ENCODE results near the gene GAS2.

DNA sequence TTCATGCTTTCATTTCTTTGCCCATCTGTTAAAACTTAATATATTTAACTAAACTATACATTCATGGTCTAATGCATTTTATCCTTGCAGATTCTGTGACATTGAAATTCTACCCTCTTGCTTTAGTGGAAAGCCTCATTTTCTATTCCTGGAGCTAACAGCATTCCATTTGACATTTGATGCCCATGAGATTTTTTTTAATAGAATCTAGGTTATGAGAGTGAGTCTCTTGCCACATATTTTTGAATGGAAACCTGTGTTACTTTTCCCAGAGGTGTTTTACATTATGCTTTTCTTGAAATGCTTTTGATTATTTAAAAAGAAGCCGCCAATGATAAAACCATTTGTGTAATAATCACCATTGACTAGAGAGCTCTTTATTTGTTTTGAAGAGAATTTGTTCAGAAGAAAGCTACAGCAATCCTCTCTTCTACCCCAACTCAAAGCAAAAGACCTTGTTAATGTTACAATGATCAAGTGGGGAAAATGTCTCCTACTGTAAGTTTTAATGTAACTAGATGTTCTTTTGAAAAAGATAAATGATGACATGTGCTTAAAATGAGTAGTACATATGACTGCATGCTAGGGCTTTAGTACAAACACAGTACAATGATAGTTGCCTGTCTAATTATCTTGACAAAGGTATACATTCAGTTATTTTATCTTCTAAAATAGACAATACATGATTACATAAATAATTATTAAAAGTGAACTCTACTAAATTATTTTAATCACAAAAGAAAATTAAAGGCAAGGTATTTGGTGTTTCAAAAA is 67.3 kb downstream of the GAS2 start:
- TF ChIP-seq, protein P1, sequence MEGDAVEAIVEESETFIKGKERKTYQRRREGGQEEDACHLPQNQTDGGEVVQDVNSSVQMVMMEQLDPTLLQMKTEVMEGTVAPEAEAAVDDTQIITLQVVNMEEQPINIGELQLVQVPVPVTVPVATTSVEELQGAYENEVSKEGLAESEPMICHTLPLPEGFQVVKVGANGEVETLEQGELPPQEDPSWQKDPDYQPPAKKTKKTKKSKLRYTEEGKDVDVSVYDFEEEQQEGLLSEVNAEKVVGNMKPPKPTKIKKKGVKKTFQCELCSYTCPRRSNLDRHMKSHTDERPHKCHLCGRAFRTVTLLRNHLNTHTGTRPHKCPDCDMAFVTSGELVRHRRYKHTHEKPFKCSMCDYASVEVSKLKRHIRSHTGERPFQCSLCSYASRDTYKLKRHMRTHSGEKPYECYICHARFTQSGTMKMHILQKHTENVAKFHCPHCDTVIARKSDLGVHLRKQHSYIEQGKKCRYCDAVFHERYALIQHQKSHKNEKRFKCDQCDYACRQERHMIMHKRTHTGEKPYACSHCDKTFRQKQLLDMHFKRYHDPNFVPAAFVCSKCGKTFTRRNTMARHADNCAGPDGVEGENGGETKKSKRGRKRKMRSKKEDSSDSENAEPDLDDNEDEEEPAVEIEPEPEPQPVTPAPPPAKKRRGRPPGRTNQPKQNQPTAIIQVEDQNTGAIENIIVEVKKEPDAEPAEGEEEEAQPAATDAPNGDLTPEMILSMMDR (IDR thresholded peaks at IDR 0.05): no peak
- no peak for TF ChIP-seq POLR2A (IDR thresholded peaks at IDR 0.05)
- TF ChIP-seq POLR2AphosphoS5 (IDR thresholded peaks at IDR 0.05; ENCODE audit: insufficient read depth in 1 of 2, low read depth in 1 of 2): no peak
